A375 (cell line): ENCODE data around the gene RYR2. TPM values are rescaled to one million over a fixed set of nuclear protein-coding genes. Genes with fewer than 3 reads are reported as not detected.

Experiments
- small RNA-seq: library from RNA; depleted of rRNA; stranded (forward); fragments of <200 nt; gene quantifications from one replicate; pipeline ENCODE3, GENCODE V24; 2014
- total RNA-seq: library from RNA; depleted of rRNA; stranded (reverse); fragments of >200 nt; shearing (Covaris generic); gene quantifications from 2 replicates; pipeline ENCODE4 v1.2.3, GENCODE V29; 2014; rRNA removed

Gene RYR2
- total RNA-seq, result 8.0 and 9.2 TPM in 2 replicates

DNA sequence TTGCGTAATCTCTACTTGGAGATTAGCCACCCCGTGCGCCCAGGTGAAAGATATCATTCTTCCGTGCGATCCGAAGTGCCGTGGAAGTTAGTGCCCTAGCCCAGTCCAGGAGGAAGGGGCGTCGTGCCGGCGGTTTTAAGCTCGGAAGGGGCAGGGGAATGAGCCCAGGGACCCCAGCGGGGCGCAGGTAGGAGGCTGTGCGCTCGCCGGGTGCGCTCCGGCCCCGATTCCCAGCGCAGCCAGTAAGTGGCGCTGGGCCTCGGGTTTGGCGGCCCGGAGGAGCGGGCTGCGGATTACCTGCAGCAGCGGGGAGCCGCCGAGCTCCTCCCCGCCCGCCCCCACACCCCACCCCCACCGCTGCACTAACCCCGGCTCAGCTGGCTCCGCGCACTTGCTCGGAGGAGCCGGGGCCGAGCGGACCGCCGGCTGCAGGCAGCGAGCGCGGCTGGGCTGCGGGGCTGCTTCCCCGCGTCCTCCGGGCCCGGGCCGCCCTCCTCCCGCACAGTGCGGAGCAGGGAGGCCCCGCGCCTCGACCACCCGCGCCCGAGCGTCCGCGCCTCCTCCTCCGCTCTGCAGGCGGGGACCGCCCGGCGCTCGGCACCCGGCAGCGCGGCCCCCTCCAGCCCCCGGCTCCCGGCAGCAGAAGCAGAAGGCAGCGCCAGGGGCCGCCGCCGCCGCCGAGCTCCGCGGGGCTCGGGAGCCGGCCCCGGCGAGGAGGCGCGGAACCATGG, at the start of gene RYR2:
TSS of gene RYR2 (plus strand) at position 390 of the 731 bp plus-strand sequence. CDS start at position 728, 338 bp downstream.

GRCh38 chr1:237004116-237004515, 37.9 kb upstream of the RYR2 start, which contains the start of gene MT1HL1:
Gene MT1HL1 (minus strand): TSS chr1:237004441. CDS start chr1:237004372, 69 bp downstream.

Small RNA genes lying within 50 kb of the gene (small RNA-seq; reads per million reads assigned to genes)
- gene MIR4428 (not detected), gene RF00402 (not detected)

Other genes starting within 250 kb of the RYR2 start
- 28.1 and 30.6 TPM in 2 replicates for gene MTR, start 246.9 kb upstream of the RYR2 start, total RNA-seq
- gene MT1HL1, start 37.7 kb upstream of the RYR2 start, total RNA-seq, result not detected in 2 replicates